Right lobe of liver (tissue), 4 donors: ENCODE data around the gene HIGD1A.

Experiments used
- POLR2A ChIP-seq: fragments of 450-650 bp; IDR thresholded peaks from one replicate; pipeline ENCODE4 v1.6.1; 2017; ENCODE audit warnings: antibody characterized with exemption, mild to moderate bottlenecking
- TF ChIP-seq, protein P1 (sequence below), 4 donors: fragments of 200-600 bp in 3 of 4; fragments of 450-650 bp in 1 of 4; IDR thresholded peaks; one replicate each; pipeline versions ENCODE4 v1.5.1 to v1.8.0; 2016 to 2022; ENCODE audit warnings: antibody characterized with exemption in 4 of 4, mild to moderate bottlenecking in 2 of 4
- donor health status: DM: no; HTN: no; CAD: no.
- donor health status: DM: no; HTN: no; CAD: no.
- donor health status: DM: no; HTN: yes; CAD: no.

DNA sequence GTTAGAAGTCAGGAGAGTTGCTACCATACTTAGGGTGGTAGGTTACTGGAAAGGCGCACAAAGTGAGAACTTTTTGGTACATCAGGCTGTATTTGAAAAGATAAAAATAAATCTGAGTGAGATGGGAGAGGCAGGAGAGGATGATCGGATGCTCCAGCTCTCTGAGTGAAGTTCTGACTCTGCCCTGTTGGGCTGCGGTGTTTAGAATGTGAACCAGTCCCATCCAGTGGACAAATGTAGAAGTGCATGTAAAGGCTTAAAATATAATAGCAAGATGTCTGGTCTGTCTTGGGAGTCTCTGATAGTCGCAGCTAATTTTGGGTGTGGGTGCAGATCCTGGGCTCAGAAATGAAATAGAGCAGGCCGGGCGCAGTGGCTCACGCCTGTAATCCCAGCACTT lies 35.3 kb upstream of the HIGD1A start:
- TF ChIP-seq, protein P1, sequence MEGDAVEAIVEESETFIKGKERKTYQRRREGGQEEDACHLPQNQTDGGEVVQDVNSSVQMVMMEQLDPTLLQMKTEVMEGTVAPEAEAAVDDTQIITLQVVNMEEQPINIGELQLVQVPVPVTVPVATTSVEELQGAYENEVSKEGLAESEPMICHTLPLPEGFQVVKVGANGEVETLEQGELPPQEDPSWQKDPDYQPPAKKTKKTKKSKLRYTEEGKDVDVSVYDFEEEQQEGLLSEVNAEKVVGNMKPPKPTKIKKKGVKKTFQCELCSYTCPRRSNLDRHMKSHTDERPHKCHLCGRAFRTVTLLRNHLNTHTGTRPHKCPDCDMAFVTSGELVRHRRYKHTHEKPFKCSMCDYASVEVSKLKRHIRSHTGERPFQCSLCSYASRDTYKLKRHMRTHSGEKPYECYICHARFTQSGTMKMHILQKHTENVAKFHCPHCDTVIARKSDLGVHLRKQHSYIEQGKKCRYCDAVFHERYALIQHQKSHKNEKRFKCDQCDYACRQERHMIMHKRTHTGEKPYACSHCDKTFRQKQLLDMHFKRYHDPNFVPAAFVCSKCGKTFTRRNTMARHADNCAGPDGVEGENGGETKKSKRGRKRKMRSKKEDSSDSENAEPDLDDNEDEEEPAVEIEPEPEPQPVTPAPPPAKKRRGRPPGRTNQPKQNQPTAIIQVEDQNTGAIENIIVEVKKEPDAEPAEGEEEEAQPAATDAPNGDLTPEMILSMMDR (IDR thresholded peaks at IDR 0.05), result peak; percentile 58 to 89 (median 73)
- TF ChIP-seq POLR2A, result no peak
